Peyer's patch (tissue), 4 donors: Measurements from ENCODE around the gene SYCE3. TPM values are rescaled to one million over a fixed set of nuclear protein-coding genes. Genes with fewer than 3 reads are reported as not detected.
A peak's percentile ranks its signal among the peaks of the same experiment; 100 is the strongest.

Experiments
- DNase-seq, 3 donors: peaks; one replicate each; pipeline ENCODE4 v3.0.0-alpha.2; 2017 to 2019
- H3K27ac ChIP-seq, 4 donors: fragments of 200-600 bp; sonication (generic); one replicate each; pipeline ENCODE4 v1.5.1; 2016 to 2019
- H3K27me3 ChIP-seq, 2 donors: fragments of 200-600 bp; sonication (generic); one replicate each; pipeline ENCODE4 v1.5.1; 2019
- H3K36me3 ChIP-seq, 3 donors: fragments of 200-600 bp; sonication (generic); one replicate each; pipeline ENCODE4 v1.5.1; 2016 to 2019
- H3K4me1 ChIP-seq, 4 donors: fragments of 200-600 bp; sonication (generic); one replicate each; pipeline ENCODE4 v1.5.1; 2016 to 2019
- H3K4me3 ChIP-seq, 4 donors: fragments of 200-600 bp; sonication (generic); 1 replicate in 3 of 4; 2 replicates in 1 of 4; pipeline ENCODE4 v1.5.1; 2016 to 2019; ENCODE audit warnings: mild to moderate bottlenecking in 1 of 4
- H3K9me3 ChIP-seq, 4 donors: fragments of 200-600 bp; sonication (generic); one replicate each; pipeline ENCODE4 v1.5.1; 2016 to 2019; ENCODE audit warnings: mild to moderate bottlenecking in 1 of 4
- CTCF ChIP-seq, 6 experiments: fragments of 450-650 bp in 4 of 6; fragments of 200-600 bp in 2 of 6; sonication (generic) in 1 of 6; IDR thresholded peaks; one replicate each; pipeline ENCODE4 v1.5.1; 2017 to 2019; ENCODE audit warnings: antibody characterized with exemption in 6 of 6, mild to moderate bottlenecking in 3 of 6, moderate library complexity in 1 of 6
- POLR2A ChIP-seq, 2 donors: fragments of 450-650 bp; IDR thresholded peaks; one replicate each; pipeline ENCODE4 v1.5.1; 2017; ENCODE audit warnings: antibody characterized with exemption in 2 of 2, mild to moderate bottlenecking in 2 of 2, moderate library complexity in 2 of 2
- total RNA-seq, 4 donors: library from RNA; depleted of rRNA; stranded (reverse); fragments of >200 nt; gene quantifications; one replicate each; pipeline ENCODE4 v1.1.0, GENCODE V29; 2016

SYCE3 gene
- not detected for total RNA-seq

GRCh38 chr22:50562523-50563412 is at the start of gene SYCE3:
TSS of gene SYCE3 (minus strand) at chr22:50562919. CDS start at chr22:50556405, 6,514 bp downstream.
- Histone ChIP-seq H3K4me3 (peak within 1 kb of the TSS; percentile 45 to 66 (median 60)), H3K27ac (peak within 1 kb of the TSS; percentile 66 to 84 (median 74)), H3K27me3 (no peaks in the 10 kb centered on the region), H3K9me3 (no peaks in the 10 kb centered on the region), H3K4me1 (peaks cover 0 to 8% (median 6%) of the 10 kb centered on the region in 4 donors), H3K36me3 (peaks cover 0 to 2% (median 0%) of the 10 kb centered on the region in 3 donors)
- DNase-seq, result peak; percentile 99
- TF ChIP-seq CTCF (IDR thresholded peaks at IDR 0.05) (peak; percentile 96 to 100 (median 98)), POLR2A (IDR thresholded peaks at IDR 0.05) (peak; percentile 94)

GRCh38 chr22:50612168-50612527 is 49.4 kb upstream of the SYCE3 start:
- Histone ChIP-seq H3K4me1 (peaks cover 0 to 19% (median 2%) of the 10 kb centered on the region in 4 donors), H3K36me3 (no peaks in the 10 kb centered on the region), H3K27ac (no peak overlapping the region), H3K9me3 (no peaks in the 10 kb centered on the region), H3K4me3 (no peak overlapping the region), H3K27me3 (no peaks in the 10 kb centered on the region)
- DNase-seq, result no peak
- TF ChIP-seq CTCF (IDR thresholded peaks at IDR 0.05), result no peak
- TF ChIP-seq POLR2A (IDR thresholded peaks at IDR 0.05), result no peak

- DNase-seq, result peak in 1 of 3 donors; percentile 42
- H3K27me3 ChIP-seq, result no peaks in the 10 kb centered on the region
- no peak for TF ChIP-seq CTCF (IDR thresholded peaks at IDR 0.05)
- no peak for TF ChIP-seq POLR2A (IDR thresholded peaks at IDR 0.05)
Observed at GRCh38 chr22:50611341-50612060, 48.8 kb upstream of the SYCE3 start.

GRCh38 chr22:50610581-50610980 is 47.9 kb upstream of the SYCE3 start:
- H3K27ac ChIP-seq, result no peak overlapping the region
- no peak overlapping the region for H3K4me3 ChIP-seq
- no peaks in the 10 kb centered on the region for H3K9me3 ChIP-seq
- peaks cover 0 to 19% (median 2%) of the 10 kb centered on the region in 4 donors for H3K4me1 ChIP-seq
- TF ChIP-seq POLR2A (IDR thresholded peaks at IDR 0.05), result no peak
- TF ChIP-seq CTCF (IDR thresholded peaks at IDR 0.05), result no peak
- H3K27me3 ChIP-seq, result no peaks in the 10 kb centered on the region
- H3K36me3 ChIP-seq, result no peaks in the 10 kb centered on the region
- no peak for DNase-seq

More at GRCh38 chr22:50611341-50612060, 48.8 kb upstream of the SYCE3 start:
- Histone ChIP-seq H3K9me3 (no peaks in the 10 kb centered on the region), H3K36me3 (no peaks in the 10 kb centered on the region), H3K4me3 (no peak overlapping the region), H3K27ac (no peak overlapping the region), H3K4me1 (peaks cover 0 to 19% (median 2%) of the 10 kb centered on the region in 4 donors)

- Histone ChIP-seq H3K9me3 (no peaks in the 10 kb centered on the region), H3K27ac (no peak overlapping the region), H3K27me3 (no peaks in the 10 kb centered on the region), H3K4me3 (no peak overlapping the region), H3K36me3 (no peaks in the 10 kb centered on the region), H3K4me1 (peaks cover 0 to 19% (median 2%) of the 10 kb centered on the region in 4 donors)
- no peak for DNase-seq
- TF ChIP-seq POLR2A (IDR thresholded peaks at IDR 0.05), result no peak
- TF ChIP-seq CTCF (IDR thresholded peaks at IDR 0.05), result no peak
Observed at GRCh38 chr22:50610041-50610451, 47.3 kb upstream of the SYCE3 start.
